HG02571 (cell line): ENCODE results near the gene SLC38A10.

Source experiments
- ATAC-seq: cut with Tn5 transposase; IDR thresholded peaks from one replicate; pipeline ENCODE4 v1.9.1; 2021; ENCODE audit warnings: mild to moderate bottlenecking, moderate library complexity; ENCODE audit not compliant: unreplicated experiment

The SLC38A10 gene

DNA sequence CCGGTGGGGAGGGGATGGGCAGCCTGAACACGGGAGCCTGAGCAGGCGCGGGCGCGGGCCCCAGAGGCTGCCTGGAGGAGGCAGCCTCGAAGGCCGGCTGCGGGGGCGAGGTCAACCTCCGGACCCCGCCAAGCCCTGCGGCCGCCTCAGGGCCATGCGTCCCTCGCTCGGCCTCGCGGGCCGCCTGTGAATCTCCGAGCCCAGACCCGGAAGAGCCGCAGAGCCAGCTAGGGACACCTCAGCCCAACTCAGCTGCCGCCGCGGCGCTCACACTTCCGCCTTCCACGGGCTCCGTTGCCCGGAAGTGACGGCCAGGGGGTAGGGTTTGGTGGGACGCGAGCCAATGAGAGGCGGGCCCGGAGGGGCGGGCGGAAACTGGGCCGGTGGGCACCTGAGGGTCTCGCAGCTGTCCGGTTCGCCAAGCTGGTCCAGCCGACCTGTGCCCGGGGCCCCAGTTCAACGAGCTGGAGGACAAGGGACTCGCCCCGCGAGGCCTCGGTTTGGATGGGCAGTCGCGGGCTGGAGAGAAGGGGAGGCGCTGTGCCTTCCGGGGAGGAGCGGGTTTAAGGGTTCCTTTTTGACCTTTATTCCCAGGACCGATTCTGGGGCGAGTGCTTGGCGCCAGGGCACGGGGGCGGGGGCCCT lies at the start of gene SLC38A10:
Gene SLC38A10, minus strand, starts transcription at position 277 of the 645 bp plus-strand sequence. CDS start 386 bp downstream, outside the sequence.
- ATAC-seq: peak; percentile 86

GRCh38 chr17:81342269-81343070 lies 47.4 kb upstream of the SLC38A10 start:
- ATAC-seq: no peak

DNA sequence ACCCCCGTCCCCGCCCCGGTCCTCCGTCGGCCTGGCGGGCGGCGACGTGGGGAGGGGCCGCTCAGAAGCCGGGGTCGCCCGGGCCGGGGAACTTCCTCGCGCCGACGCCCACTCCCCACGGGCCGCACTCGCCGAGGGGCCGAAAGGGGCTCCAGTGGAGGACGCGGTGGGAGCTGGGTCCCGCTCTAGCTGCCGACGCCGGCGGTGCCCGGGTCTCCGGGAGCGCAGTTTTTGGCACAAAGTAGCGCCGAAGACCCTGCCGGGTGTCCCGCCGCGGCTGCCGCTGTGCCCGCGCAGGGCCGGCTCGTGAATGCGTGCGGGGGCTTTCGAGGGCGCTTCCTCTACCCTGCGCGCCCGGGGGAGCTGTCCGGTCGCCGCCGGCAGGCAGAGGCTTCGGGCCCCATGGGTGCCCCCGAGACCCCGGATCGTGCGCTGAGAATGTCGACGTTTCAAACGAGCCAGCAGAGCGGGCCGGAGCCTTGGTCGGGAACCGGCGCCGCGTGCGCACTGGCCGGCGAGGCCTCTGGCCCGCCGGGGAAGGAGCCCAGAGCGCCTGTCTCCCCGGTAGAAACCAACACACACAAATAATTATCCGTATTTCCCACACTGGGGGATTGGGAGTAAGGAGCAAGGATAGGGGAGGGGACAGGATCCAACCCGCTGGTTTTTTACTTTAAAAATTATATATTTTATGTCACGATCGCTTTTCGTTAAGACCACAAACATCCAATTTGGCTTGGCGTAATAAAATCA lies 46.6 kb upstream of the SLC38A10 start:
- ATAC-seq: no peak

DNA sequence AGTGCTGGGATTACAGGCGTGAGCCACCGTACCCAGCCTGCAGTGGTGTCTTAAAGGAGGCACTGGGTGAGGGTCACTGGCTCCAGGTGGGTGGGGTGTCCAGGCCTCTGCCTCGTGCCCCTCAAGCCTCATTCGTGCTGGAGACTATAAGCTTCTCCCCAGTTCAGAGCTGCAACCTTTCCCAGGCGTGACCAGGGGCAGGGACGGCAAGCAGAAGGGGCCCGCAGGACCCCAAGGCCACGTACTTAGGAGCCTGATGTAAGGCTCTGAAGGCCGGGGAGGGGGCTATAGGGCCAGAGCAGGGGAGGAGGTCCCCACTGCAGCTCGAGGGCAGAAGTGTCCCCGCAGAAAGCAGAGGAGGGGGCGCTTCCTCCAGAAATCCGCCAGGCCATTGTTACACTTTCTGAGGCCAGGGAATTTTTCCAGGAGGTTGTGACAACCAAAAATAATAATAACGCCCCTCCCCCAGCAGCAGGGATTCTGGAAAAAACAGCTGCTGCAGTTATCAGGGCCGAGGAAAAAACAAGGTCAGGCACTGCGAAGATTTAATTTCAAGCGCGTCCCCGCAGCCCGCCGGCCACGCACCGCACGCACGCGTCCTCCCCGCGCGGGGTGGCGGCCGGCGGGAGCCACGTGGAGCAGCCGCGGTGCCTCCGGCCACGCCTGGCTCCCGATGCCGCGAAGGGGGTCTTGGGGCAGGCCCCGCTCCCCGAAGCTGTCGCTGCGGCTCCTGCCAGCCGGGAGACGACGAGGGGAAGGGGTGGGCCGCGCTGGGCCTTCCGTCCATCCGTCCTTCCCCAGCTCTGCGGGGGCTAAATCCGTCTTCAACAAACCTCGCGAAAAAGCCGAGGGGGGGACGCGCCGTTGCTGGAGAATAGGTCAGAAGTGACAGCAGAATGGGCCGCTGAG lies 45.8 kb upstream of the SLC38A10 start:
- no peak for ATAC-seq

GRCh38 chr17:81339534-81340296 lies 44.6 kb upstream of the SLC38A10 start:
- no peak for ATAC-seq

DNA sequence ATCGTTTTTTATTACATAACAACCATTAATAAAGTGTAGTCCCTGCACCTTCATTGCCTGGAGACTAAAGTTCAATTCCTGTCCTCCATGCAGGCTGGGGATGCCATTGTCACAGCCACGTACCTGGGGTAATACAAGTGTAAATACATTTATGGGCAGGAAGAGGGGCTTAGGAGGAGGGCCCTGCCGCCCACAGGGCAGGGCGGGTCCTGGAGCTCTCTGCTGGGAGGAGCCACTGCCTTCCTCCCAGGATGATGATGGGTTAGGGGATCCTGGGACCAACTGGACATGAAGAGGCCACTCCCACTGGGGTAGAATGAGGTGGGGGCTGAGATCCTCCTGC lies 44.1 kb upstream of the SLC38A10 start:
- ATAC-seq: no peak

DNA sequence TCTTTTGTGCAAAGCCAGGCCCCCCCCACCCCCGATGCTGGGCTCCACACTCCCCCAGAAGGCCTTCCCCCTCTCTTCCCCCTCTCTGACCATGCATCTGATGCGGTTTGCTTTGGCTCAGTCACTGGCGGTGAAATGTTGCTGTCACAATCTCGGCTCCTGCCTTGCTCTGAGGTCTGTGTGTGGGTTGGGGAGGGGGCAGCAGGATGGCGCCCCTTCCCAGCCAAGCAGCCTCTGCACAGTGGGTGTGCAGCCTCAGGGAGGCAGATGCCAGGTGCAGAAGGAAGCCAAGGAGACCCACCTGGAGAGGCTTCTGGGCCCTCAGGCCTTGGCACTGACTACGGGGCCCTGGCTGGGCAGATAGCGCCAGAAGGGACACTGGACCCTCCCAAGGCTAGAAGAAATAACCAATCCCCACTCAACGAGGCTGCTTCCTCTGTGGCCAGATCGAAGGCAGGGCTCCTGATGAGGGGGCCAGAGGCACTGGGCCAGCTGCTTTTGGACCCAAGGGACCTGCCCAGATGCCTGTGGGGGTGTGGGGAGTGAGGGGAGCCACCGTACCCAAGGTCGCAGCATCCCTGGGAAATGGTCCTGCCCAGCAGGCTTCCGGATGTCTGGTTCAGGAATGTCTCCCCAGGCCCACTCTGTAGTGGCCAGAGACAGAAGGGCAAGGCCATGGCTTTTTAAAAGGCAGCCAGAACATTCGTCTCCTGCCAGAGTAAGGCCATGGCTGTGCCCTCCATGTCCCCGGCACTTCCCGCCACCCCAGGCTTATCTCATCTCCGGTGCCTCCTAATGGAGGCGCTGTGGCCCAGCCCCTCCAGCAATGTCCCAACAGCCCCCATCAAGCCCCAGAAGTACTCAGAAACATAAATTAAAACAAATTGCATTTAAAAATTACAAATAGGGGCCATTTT lies 43.4 kb upstream of the SLC38A10 start:
- ATAC-seq: no peak

DNA sequence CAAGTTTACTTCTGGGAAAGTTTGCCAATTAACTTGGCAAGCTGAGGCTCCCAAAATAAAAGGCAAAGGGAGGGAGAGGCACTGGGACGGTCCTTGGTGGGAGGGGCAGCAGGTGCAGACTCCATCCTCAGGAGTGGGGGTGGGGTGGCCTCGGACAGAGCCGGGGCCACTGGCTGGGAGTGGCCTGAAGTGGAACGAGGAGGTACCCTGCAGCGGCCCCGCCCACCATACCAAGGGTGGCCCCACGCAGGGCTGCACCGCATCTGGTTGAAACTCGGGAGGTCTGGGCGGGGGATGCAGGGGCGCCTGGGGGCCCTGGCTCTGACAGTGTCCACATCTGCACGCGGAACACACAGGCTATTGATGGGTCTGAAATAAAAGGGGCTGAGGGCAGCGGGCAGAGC lies 42.4 kb upstream of the SLC38A10 start:
- ATAC-seq: no peak

GRCh38 chr17:81336930-81337325 lies 41.8 kb upstream of the SLC38A10 start:
- no peak for ATAC-seq

- ATAC-seq: no peak
These were observed 41.3 kb upstream of the SLC38A10 start for GRCh38 chr17:81336296-81336929.

DNA sequence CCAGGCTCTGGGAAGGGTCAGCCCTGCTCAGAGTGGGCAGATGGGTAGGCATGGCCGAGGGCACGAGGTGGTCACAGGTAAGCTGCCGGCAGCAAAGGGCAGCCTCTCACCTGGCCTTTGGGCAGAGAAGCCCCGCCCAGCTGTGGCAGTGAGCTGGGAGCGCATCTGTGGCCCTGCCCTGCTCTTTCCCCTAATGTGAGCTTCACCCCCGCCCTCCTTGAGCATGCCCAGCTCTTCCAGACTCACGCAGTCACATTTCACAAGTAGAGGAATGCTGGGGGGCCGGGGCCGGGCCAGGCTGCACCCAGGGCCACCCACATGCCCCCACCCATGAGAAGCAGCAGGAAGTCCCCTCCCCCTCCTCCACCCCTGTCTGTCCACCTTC lies 40.7 kb upstream of the SLC38A10 start:
- ATAC-seq: no peak

DNA sequence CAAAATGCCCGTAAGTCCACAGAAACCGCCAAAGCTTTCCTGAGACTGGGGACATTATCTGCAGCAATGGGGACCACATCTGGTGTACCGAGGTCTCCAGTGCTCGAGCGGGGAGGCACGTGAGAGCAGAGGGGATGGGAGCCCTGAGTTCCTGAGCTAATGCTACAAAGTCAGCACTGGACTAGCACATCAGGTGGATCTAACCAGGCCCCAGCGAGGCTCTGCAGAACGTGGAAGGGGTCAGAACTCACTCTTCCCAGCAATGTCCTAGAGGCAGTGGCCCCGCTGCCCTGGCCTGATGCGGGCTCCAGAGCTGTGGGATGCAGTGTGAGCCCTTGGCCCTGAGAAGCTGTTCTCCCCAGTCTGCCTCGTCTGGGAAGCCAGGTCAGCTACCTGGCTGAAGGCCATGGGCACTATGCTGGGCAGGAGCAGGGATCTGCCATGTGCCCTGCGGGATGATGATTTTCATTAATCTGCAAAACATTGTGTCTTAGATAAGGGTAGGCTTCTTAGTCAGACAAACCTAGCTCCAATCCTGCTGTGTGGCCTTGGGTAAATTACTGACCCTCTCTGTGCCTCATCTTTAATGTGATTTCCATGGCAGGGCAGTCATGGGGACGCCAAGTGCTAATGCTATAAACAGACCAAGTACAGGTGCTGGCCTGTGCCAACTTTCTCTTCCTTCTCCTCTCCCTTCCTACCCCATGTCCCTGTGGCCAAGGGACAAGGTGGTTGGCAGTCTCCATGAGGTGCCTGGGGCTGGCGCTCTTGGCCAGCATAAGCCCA lies 40.1 kb upstream of the SLC38A10 start:
- no peak for ATAC-seq

DNA sequence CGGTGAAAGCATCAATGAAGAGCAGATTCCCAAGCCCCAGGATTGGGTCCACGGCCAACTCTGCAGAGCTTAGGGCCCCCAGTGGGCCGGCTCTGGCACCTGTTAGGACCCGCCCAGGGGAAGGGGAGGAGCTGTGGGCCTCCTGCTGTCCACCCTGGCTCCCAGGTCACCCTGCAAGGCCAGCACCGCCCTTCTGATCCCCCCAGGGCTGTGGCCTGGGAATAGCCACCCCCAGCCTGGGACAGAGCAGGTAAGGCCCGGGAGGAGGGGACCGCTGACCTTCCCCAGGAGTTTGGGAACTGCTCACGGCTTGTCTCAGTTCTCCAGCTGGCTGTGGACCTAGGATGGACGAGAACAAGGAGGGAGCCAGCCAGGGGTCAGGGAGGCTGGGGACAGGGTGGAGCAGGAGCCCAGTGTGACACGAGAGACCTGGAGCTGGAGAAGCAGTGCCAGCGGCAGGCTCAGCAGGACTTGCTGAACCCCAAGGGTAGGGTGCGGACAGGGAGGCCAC lies 39.3 kb upstream of the SLC38A10 start:
- ATAC-seq: no peak

DNA sequence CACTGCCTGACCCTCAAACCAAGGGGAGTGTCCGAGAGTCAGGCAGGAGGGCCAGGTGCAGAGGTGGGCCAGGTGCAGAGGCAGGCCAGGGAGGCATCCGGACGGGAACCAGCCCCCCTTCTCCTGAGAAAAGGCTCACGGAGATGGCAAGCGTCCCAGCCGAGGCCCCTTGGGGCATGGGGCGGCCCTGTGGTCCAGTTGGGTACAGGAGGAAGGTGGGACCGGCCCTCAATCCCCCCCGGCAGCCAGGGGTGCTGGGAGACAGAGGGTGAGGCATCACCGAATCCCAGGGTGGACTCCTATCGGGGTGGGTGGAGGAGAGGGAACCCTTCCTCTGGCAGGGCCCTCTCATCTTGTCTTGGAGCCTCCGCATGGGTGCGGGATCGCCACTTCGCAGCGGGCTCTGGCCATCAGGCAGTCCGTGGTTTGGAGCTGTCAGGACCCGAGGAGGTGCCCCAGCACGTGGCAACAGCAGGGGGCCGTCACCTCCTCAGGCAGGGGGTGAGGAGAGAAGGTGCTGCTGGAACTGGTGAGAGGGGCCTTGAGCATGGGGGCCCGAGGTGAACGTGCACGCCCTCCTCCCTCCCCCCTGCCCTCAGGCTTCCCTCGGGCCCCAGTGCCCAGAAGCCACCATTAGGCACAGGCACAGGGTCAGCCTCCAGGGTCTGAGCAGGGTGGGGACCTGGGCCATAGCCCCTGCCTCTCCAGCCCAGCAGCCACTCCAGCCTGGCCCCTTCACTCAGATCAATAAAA lies 38.7 kb upstream of the SLC38A10 start:
- no peak for ATAC-seq

DNA sequence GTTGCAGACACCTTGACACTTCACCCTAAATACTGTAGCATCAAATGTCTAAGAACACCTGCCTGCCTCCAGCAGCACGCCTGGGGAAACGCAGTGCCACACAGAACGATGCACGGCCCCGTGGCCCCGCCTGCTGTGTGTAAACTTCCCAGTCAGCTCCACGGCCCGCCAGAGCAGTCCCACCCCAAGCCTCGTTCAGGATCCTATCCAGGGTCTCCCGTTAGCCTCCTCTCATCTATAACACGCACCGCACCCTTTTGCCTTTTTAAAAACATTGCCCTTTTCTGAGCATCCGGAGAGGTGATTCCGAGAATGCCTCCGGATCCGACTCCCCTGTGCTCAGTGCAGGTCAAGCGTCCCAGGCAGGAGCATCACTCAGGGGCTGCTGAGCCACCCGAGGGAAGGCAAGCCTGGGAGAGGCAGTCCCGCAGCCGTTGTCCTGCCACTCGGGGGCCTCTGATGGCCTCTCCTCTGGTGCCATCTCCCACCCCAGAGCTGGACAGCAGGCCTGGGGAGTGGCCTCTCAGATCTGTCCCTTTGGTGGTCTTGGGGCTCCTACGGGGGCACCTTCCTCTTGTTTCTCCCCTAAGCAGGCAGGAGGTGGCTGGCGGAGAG lies 37.9 kb upstream of the SLC38A10 start:
- ATAC-seq: no peak

DNA sequence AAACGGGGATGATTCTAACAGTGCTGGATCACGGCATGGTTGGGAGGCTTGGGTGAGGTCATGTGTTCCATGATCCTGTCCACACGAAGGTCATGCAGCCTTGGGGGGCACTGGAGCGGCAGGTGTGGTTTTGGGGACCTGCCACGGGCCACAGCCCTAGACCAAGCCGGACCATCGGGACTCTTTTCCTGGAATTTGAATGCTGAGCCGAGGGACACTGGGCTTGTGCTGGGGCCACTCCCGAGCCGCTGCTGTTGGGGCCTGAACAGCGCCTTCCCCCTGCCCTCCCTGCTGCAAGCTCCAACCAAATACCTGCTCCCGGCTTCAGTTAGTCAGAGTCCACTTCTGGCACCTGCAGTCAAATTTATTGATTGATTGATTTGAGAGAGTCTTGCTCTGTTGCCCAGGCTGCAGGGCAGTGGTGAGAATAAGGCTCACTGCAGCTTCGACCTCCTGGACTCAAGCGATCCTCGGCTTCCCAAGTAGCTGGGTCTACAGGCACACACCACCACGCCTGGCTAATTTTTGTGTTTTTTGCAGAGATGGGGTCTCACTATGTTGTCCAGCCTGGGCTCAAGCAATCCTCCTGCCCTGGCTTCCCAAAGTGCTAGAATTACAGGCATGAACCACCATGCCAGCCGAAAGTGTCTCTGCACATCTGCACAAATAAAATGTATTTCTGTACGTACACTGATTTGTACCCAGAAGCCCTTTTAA lies 37.2 kb upstream of the SLC38A10 start:
- no peak for ATAC-seq
